ENCODE measurements around the gene PC.

Gene PC

GRCh38 chr11:66883016-66883965 is 74.9 kb downstream of the PC start:
- DNase-seq (ENCODE audit: low read depth in 2 of 2) = peak; percentile 37 to 47

DNA sequence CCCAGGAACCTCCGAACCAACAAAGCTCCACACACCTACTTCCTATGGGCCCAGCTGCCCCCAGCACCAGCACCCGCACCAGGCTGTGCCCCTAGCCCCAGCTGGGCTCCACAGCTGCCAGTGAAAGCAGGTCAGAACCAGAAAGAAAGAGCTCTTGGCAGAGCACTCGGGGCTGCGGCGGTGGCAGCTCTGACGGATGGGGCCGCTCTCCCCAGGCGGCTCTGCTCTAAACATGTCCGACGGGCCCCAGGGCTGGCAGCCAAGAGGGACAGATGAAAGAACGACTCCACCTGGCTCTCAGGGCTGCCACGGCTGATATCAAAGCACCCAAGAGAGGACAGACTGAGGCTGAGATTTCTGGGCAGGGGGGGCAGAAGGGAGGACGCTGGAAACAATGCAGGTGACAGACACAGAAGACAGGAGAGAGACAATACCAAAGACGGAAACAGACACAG is 75.6 kb downstream of the PC start:
- DNase-seq (ENCODE audit: low read depth in 2 of 2) = no peak

DNA sequence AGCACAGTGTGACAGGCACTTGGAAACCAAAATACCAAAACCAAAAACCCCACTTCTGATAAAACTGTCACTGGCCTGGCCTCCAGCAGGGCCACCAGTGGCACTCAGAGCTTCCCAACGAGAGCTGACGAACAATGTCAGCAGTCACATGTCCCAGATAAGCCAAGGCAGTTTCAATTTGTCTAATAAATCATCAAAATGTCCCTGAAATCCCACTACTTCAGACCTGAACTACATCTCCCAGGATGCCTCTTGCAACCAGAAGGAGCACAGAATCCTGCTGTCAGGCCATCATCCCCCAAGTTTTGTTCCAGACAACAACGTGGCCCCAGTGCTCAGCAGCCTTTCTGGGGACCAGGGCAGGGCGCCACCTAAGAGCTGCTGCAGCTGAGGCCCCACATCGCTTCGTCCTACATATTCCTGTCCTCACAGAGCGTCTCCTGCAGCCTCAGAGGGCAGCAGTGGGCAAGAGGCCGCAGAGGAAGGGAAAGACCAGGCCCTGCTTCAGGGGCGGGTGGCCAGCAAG is 76.2 kb downstream of the PC start:
- no peak for DNase-seq (ENCODE audit: low read depth in 2 of 2)

DNA sequence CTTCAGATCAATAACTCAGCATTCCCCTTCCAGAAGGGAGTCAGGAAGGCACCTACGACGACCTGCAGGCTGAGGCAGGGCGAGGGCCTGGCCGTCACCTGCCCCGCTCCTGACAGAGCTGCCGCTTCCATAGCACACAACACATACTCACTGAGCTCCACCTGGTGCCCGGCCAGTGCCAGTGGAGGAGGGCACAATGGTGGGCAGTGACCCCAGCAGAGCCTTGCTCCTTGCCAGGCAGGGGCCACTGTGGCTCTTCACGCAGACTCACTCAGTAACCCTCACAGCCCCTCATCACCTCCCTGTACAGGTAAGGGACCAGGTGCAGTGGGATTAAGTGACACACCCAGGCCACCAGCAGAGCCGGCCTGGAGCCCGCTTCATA is 76.7 kb downstream of the PC start:
- no peak for DNase-seq (ENCODE audit: low read depth in 2 of 2)

DNA sequence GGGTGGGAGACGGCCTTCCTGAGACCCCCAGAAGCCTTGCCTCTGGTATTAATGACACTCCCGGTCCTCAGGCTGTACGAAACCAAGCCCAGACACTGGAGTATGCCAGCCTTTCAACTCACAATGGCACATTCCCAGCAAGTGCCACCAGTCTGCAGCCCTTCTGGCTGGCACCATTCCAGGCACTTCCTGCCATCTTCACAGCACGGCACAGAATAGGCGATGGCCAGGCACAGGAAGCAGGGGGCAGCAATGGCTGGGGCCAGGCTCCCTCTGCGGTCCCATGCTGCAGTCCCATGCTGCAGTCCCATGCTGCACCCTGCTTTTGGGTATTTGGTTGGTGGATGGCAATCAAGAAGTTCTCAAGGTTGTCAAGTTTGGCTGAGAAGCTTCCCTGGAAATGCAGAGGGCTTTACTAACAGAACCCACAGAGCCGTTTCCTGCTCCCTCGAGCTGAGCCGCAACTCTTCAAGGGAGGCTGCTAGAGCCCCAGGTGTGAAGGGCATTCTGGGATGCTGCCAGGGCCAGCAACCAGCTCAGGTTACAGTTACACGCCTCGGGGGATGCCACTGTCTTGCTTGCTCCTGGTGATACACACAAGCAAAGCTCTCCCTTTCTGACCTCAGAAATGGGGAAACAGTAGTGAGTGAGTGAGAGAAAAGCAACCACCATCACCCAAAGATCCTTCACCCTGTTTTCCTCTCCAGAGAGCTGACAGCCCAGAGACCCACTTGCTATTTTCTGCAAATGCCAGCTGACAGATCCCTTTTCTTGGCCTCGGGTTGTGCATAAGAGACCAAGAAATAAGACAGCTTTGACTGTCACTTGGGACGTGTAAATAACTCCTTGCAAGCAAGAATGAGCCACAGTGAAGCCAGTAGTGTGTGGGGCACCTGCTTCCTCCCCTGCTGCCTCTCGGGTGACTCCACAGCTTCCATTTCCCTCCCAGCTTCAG is 77.4 kb downstream of the PC start:
- DNase-seq (ENCODE audit: low read depth in 2 of 2) = no peak

- DNase-seq (ENCODE audit: low read depth in 2 of 2) = no peak
These were observed 78.2 kb downstream of the PC start for GRCh38 chr11:66879999-66880398.

GRCh38 chr11:66879583-66879982 is 78.6 kb downstream of the PC start:
- no peak for DNase-seq (ENCODE audit: low read depth in 2 of 2)

DNA sequence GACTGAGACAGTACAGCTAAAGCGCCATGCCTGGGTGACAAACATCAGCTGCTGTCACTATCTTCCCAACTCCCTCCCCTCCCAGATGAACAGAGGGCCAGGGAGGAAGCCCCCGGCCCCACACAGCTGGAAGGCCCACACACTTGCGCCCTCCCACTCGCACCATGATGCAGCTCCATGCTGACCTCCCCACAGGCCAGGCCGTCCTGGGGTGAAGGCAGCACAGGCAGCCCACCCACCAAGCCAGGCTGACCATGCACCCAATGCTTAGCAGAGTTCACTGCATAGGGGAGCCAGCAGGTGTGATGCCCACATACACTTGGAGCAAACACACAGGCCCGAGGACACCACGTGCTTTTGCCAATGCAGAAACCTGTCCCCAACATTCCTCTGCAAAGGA is 79.2 kb downstream of the PC start:
- DNase-seq (ENCODE audit: low read depth in 2 of 2) = no peak

DNA sequence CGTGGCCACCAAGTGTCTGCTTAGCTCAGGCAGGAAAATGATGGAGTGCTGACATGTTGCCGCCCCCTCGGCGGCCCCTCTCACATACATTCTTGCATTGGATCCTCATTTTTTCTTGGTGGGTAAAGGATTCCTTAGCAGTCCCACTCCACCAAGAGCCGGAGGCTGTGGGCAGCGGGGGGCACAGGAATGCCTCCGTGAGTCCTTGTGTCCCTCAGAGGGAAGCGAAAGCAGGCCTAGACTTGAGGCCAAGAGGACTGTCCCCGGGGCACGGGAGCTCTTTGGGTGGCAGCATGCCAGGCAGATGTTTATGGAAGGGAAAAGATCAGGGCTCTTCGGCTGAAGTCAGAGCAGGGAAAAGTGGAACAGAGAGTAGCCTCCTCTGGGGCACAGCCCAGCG is 79.7 kb downstream of the PC start:
- DNase-seq (ENCODE audit: low read depth in 2 of 2) = no peak

DNA sequence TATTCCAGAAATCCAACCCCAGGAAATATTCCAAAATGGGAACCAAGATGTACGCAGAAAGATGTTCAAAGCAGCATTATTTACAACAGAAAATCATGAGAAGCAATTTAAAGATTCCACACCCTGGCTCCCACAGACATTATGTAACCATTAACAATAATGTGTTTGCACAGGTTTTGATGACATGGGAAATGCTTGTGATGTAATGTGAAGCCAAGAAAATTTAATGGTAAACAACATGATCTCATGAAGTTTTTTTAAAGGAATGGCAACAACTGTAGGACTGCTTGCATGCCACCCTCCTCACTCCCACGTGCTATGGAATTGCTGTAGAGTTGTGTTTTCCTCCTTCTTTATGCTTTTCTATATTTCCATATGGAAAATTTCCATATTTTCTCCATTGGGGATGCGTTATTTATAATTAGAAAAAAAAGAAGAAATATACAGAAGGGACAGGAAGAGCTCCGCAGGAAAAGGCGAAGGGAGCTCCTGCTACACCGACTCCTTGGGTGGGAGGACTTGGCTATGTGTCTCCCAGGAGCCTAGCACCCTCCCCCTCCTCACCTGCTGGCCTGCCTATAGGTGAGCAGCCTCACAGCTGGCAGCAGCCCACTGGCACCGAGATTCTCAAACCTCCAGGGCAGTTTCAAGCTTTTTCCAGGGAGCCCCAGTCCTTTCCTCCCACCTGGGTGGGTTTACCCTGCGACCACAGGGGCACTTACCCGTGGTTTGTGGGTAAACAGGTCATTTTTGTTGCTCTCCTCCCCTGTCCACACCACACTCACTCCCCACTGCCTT is 80.4 kb downstream of the PC start:
- DNase-seq (ENCODE audit: low read depth in 2 of 2) = no peak

DNA sequence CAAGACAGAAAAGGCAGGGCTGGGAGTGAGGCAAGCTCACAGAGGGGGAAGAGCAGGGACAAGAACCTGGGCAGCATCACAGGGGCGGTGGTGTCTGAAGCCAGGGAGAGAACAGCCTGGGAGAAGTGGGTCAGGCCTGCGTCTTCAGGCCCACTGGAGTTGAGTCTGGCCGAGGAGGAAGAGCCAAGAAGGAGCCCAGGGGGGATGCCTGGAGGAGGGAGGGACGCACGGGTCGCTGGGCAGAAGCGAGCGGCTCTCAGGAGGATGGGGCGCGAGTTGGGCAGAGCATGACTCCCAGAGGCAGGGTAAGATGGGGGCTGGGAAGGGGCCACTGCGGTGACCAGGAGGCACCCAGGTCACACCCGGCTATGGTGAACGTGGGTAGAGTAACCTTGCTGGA is 82.8 kb downstream of the PC start:
- DNase-seq (ENCODE audit: low read depth in 2 of 2) = no peak

DNA sequence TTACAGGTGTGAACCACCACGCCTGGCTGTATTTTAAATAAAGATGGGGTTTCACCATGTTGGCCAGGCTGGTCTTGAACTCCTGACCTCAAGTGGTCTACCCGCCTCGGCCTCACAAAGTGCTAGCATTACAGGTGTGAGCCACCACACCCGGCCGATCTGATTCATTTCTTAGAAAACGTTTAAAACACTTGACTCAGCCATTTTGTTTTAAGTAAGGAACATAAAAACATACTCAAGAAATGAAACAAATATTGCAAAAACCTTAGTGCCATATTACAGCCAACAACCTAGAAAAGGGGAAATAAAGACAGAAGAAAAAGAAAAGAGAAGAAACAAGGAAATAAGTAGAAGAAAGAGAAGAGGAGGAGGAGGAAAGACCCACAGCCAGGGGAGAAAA is 84.0 kb downstream of the PC start:
- no peak for DNase-seq (ENCODE audit: low read depth in 2 of 2)

GRCh38 chr11:66871521-66871901 is 86.7 kb downstream of the PC start:
- no peak for DNase-seq (ENCODE audit: low read depth in 2 of 2)

- DNase-seq (ENCODE audit: low read depth in 2 of 2) = no peak
These were observed 87.3 kb downstream of the PC start for GRCh38 chr11:66870616-66871520.

DNA sequence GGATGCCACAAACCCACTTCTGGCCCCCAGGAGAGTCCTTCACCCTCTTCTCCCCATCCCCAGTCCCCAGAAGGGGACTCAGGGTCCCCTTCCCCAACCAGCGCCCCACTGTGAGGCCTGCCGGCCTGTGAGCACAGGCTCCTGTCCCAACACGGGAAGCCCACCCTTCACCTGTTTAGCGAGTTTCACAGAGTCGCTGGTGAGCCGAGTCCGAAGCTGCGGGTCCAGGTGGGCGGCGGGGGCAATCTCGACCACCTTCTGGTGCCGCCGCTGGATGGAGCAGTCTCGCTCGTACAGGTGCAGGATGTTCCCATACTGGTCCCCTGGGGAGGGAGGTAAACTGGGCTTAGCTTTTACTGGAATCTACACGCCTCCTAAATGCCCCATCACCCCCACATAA is 88.1 kb downstream of the PC start:
- DNase-seq (ENCODE audit: low read depth in 2 of 2) = no peak

GRCh38 chr11:66869567-66869870 is 88.7 kb downstream of the PC start:
- DNase-seq (ENCODE audit: low read depth in 2 of 2) = no peak

GRCh38 chr11:66868726-66869566 is 89.2 kb downstream of the PC start:
- peak; percentile 75 to 76 for DNase-seq (ENCODE audit: low read depth in 2 of 2)

DNA sequence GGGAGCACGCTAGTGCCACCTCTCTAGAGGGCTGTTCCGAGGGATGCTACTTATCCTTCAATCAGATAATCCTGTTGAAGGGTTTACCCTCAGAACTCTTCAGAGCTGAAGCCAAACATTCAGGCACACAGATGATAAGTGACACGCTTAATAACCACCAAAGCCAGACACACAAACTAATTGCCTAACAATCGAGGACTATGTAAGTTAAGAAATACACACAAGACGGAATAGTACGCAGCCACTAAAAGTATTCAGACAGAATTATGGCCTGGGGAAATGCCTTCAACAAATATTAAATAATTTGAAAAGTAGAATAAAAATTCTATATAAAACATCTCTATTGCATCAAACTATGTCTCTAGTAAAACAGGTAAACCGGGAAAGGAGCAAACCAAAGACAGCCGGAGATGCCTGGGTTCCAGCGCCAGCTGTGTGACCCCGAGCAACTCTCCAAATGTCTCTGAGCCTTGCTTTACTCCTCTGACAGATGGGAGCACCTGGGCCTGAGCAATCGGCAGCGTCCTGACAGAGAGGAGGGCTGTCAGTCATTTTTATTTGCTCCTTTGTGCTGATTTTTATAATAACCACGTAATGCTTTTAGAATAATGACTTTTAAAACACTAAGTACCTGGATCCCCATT is 90.0 kb downstream of the PC start:
- no peak for DNase-seq (ENCODE audit: low read depth in 2 of 2)

GRCh38 chr11:66867425-66868040 is 90.7 kb downstream of the PC start:
- DNase-seq (ENCODE audit: low read depth in 2 of 2) = no peak
